GM10266 (cell line): ENCODE measurements around the gene PTX3.

Experiments
- DNase-seq: peaks from one replicate; pipeline ENCODE4 v3.0.0; 2012; ENCODE audit errors: extremely low spot score
- TF ChIP-seq, protein P1 (sequence below): IDR thresholded peaks from 2 replicates; pipeline ENCODE4 v1.5.1; 2012; ENCODE audit warnings: mild to moderate bottlenecking, low read depth; ENCODE audit not compliant: control insufficient read depth, insufficient read depth; ENCODE audit errors: missing control alignments

Gene PTX3

DNA sequence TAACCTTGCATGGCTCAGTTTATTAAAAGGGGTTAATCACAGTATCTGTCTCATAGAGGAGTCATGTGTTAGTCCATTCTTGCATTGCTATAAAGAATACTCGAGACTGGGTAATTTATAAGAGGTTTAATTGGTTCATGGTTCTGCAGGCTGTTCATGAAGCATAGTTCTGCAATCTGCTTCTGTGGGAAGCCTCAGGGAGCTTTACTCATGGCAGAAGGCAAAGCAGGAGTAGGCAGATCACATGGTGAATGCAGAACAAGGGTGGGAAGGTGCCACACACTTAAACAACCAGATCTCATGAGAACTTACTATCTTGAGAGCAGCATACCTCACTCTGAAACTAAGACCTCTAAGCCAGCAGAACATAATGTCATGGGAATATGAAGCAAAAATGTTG is 42.2 kb upstream of the PTX3 start:
- no peak for DNase-seq
- TF ChIP-seq, protein P1, sequence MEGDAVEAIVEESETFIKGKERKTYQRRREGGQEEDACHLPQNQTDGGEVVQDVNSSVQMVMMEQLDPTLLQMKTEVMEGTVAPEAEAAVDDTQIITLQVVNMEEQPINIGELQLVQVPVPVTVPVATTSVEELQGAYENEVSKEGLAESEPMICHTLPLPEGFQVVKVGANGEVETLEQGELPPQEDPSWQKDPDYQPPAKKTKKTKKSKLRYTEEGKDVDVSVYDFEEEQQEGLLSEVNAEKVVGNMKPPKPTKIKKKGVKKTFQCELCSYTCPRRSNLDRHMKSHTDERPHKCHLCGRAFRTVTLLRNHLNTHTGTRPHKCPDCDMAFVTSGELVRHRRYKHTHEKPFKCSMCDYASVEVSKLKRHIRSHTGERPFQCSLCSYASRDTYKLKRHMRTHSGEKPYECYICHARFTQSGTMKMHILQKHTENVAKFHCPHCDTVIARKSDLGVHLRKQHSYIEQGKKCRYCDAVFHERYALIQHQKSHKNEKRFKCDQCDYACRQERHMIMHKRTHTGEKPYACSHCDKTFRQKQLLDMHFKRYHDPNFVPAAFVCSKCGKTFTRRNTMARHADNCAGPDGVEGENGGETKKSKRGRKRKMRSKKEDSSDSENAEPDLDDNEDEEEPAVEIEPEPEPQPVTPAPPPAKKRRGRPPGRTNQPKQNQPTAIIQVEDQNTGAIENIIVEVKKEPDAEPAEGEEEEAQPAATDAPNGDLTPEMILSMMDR, result no peak

DNA sequence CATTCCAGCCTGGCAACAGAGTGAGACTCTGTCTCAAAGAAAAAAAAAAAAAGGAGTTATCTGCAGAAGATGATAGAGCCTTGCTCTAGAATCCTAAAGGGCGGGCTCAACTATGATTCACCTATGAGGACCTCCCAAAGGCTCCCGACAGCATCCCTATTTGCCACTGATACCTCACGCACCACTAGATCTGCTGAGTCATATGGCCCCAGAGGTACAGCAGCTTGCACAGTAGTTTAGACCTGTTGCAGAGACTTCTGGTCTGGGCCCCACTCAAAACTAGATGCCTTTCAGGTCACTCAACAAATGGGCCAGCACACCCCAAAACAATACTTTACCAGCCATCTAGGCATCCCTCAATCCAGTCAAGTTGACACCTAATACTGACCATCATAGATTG is 38.1 kb upstream of the PTX3 start:
- DNase-seq, result no peak
- TF ChIP-seq, protein P1, result no peak

DNA sequence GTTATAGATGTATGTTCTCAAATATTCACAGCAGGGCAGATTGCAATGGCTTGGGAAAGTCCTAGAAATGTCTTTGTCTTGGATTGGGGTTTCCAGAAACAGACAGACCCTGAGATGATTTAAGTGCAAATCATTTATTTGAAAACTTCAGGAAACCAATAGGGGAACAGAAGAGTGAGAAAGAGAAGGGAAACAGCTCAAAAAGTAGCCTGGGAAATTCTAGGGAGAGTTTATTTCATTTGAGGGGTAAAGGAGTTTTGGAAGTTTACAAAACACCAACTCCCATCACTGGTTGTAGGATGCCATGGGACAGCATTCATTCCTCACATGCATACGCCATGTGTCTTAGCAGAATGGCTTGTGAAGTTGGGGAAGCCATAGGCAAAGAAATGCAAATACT is 32.3 kb upstream of the PTX3 start:
- TF ChIP-seq, protein P1, result no peak
- DNase-seq, result no peak

DNA sequence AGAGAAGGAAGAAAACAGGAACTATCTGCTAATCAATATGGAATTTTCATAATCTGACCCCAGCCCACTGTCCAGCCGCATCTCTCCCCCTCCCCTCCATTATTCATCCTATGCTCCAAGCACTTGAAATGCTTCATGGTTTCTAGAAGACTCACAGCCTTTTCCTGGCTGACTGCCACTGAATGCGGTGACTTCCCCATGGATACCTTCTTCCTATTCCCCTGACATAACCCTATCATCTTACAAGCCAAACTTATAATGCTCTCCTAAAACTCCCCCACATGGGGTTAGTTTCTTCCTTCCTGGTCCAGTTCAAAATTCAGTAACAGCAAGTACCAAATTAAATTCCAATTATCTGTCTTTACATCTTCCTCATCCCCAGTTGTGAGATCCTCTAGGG is 31.2 kb upstream of the PTX3 start:
- DNase-seq, result no peak
- TF ChIP-seq, protein P1, result no peak

DNA sequence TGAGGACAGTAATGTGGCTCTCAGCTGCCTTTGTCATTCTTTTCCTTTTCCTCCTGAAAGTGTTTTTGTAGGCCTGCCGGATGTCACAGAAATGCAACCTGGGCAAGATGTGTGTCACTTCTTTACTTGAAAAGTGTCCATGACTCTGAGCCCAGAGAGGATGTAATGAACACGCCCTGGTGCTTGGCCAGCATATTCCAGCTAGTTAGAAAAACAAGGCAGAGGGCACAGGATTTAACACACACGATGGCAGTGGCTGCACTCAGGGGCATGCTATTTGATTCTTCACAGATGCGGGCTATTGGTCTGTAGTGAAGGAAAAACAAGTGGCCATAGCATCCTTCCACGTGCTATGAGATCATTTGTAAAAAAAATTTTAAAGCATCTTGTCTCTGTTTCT is 30.3 kb upstream of the PTX3 start:
- DNase-seq, result no peak
- TF ChIP-seq, protein P1, result no peak

DNA sequence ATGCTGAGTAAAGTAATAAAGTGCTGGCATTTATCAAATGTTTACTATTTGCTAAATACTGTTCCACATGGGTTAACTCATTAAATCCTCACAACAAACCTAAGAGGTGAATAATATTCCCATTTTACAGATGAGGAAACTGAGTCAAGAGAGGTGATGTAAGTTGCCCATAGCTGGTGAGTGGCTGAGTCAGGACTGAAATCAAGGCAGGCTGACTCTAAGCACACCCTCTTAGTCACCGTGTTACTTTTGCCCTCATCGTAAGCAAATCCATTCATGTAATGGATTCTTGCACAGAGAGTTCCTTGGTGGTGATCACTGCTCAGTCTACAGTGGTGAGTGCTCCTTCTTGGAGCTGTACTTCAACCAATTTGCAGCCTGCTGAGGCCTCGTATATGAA is 28.9 kb upstream of the PTX3 start:
- TF ChIP-seq, protein P1, result no peak
- DNase-seq, result no peak

DNA sequence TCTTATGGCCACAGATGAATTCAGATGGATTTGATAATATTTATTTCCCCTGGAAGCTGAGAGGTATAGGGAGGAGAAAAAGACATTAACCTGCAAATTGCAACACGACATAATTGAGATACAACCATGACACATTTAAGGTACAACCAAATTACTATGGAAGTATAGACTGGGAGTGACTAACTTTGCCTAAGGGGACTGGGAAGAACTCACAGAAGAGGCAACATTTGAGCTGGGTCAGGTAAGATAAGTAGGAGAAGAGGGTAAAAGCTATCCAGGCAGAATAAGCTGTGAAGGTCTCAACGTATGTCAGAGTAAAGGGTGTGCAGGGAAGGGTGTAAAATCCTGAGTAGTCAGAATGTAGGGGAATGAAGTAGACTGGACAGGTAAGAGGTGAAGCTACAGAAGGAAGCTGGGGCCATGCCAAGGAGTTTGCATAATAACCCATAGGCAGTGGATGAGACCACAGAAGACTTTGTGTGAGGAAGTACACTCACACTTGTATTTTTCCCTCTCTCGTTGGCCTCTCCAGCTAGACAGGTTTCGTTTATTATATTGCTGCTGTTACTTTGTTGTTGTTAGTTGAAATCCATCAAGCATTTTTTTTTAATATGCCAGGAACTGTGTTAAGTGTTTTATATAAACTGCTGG is 28.0 kb upstream of the PTX3 start:
- no peak for DNase-seq
- TF ChIP-seq, protein P1, result no peak
